H1 (cell line): ENCODE results near the gene GAREM2. TPM values are rescaled to one million over a fixed set of nuclear protein-coding genes. Genes with fewer than 3 reads are reported as not detected.

Experiments used
- CTCF ChIA-PET: fragments of 300-600 bp; sonication (Branson Sonifier 250); formaldehyde crosslinking; loops from one replicate; lab custom pipeline; 2021; ENCODE audit not compliant: partially characterized antibody; lab: Charles Lee
- POLR2A ChIA-PET: fragments of 300-600 bp; sonication (Branson Sonifier 250); formaldehyde crosslinking; loops from one replicate; lab custom pipeline; 2021; ENCODE audit warnings: inconsistent platforms; ENCODE audit not compliant: partially characterized antibody; lab: Charles Lee
- DNase-seq, 2 experiments: peaks; one replicate each; pipeline versions ENCODE4 v3.0.0 to v3.0.0-alpha.2; 2010 to 2022; ENCODE audit warnings: low spot score in 2 of 2, low read depth in 1 of 2, mixed read lengths in 1 of 2
- FAIRE-seq: peaks from 2 replicates; lab custom pipeline; 2011; peaks lifted over from hg19 to GRCh38; lab: Jason Lieb, UNC
- H2AFZ ChIP-seq: 2 replicates; pipeline ENCODE4 v1.8.1; 2012; ENCODE audit warnings: low read length, inconsistent platforms
- H2AK5ac ChIP-seq: 2 replicates; pipeline ENCODE4 v1.6.1; 2013; ENCODE audit warnings: low read depth, low read length
- H2BK120ac ChIP-seq: replicated peaks from 2 replicates; pipeline ENCODE3; 2013; ENCODE audit warnings: low read depth, low read length, inconsistent platforms
- H2BK12ac ChIP-seq: 2 replicates; pipeline ENCODE4 v1.6.1; 2013; ENCODE audit warnings: low read depth, low read length
- H2BK15ac ChIP-seq: 2 replicates; pipeline ENCODE4 v1.6.1; 2013; ENCODE audit warnings: low read length
- H2BK20ac ChIP-seq: 2 replicates; pipeline ENCODE4 v1.6.1; 2013; ENCODE audit warnings: low read length
- H2BK5ac ChIP-seq: 2 replicates; pipeline ENCODE4 v1.6.1; 2013; ENCODE audit warnings: low read depth, low read length
- H3K14ac ChIP-seq: 2 replicates; pipeline ENCODE4 v1.6.1; 2013; ENCODE audit warnings: inconsistent platforms; ENCODE audit not compliant: insufficient read length
- H3K18ac ChIP-seq: 2 replicates; pipeline ENCODE4 v1.6.1; 2013; ENCODE audit warnings: low read length; ENCODE audit errors: extremely low read depth
- H3K23ac ChIP-seq: 2 replicates; pipeline ENCODE4 v1.6.1; 2013; ENCODE audit warnings: inconsistent platforms; ENCODE audit not compliant: insufficient read length
- H3K23me2 ChIP-seq: 2 replicates; pipeline ENCODE4 v1.6.1; 2013; ENCODE audit warnings: low read depth, low read length
- H3K27ac ChIP-seq: 2 replicates; pipeline ENCODE4 v1.6.1; 2011; ENCODE audit warnings: low read depth, low read length, inconsistent platforms
- H3K27me3 ChIP-seq, 4 experiments: replicated peaks in 1 of 4; 1 replicate in 1 of 4; 2 replicates in 3 of 4; pipeline versions ENCODE4 v1.6.1 to v1.8.1; 2011 to 2013; ENCODE audit warnings: low read length in 3 of 4, mild to moderate bottlenecking in 3 of 4, inconsistent platforms in 2 of 4, mixed read lengths in 2 of 4, moderate library complexity in 1 of 4; ENCODE audit not compliant: control insufficient read depth in 3 of 4, insufficient read depth in 3 of 4; ENCODE audit errors: extremely low read depth in 1 of 4
- H3K36me3 ChIP-seq, 4 experiments: 2 replicates each; pipeline versions ENCODE4 v1.6.1 to v1.8.1; 2011 to 2013; ENCODE audit warnings: mild to moderate bottlenecking in 4 of 4, low read length in 3 of 4, moderate library complexity in 2 of 4, control low read depth in 1 of 4, inconsistent platforms in 1 of 4; ENCODE audit not compliant: insufficient read depth in 4 of 4, control insufficient read depth in 2 of 4
- H3K4ac ChIP-seq: replicated peaks from 2 replicates; pipeline ENCODE3; 2013; ENCODE audit warnings: low read length, low read depth, mixed read lengths, inconsistent platforms; ENCODE audit not compliant: insufficient read length
- H3K4me1 ChIP-seq, 4 experiments: replicated peaks in 1 of 4; 1 replicate in 1 of 4; 2 replicates in 3 of 4; pipeline versions ENCODE4 v1.6.1 to v1.8.1; 2011 to 2013; ENCODE audit warnings: low read length in 3 of 4, inconsistent platforms in 2 of 4, mixed read lengths in 1 of 4; ENCODE audit not compliant: insufficient read depth in 4 of 4, control insufficient read depth in 3 of 4
- H3K4me2 ChIP-seq, 2 experiments: 2 replicates each; pipeline versions ENCODE4 v1.6.1 to v1.8.1; 2011 to 2013; ENCODE audit warnings: low read depth in 2 of 2, low read length in 2 of 2, control low read depth in 1 of 2, inconsistent platforms in 1 of 2, mild to moderate bottlenecking in 1 of 2; ENCODE audit not compliant: insufficient read depth in 1 of 2
- H3K4me3 ChIP-seq, 4 experiments: fragments of 200-600, 300-600 bp in 1 of 4; sonication (generic), shearing (Covaris generic), sonication (Bioruptor Twin) in 1 of 4; 2 replicates each; pipeline versions ENCODE4 v1.5.1 to v1.8.1; 2011 to 2016; ENCODE audit warnings: low read length in 4 of 4, low read depth in 3 of 4, control low read depth in 2 of 4, inconsistent platforms in 2 of 4, mild to moderate bottlenecking in 2 of 4, mixed read lengths in 1 of 4, moderate library complexity in 1 of 4; ENCODE audit not compliant: insufficient read depth in 2 of 4; ENCODE audit errors: extremely low read depth in 1 of 4
- H3K56ac ChIP-seq: replicated peaks from 2 replicates; pipeline ENCODE3; 2013; ENCODE audit warnings: low read depth, mild to moderate bottlenecking, mixed read lengths, low read length, inconsistent platforms; ENCODE audit not compliant: insufficient read length
- H3K79me1 ChIP-seq: 2 replicates; pipeline ENCODE4 v1.6.1; 2013; ENCODE audit warnings: low read depth, low read length, control low read depth
- H3K79me2 ChIP-seq, 2 experiments: 2 replicates each; pipeline versions ENCODE4 v1.6.1 to v1.8.1; 2012 to 2013; ENCODE audit warnings: low read length in 2 of 2, mild to moderate bottlenecking in 2 of 2, inconsistent platforms in 1 of 2; ENCODE audit not compliant: insufficient read depth in 2 of 2, control insufficient read depth in 1 of 2
- H3K9ac ChIP-seq, 4 experiments: replicated peaks in 1 of 4; 1 replicate in 1 of 4; 2 replicates in 3 of 4; pipeline versions ENCODE4 v1.6.1 to v1.8.1; 2011 to 2013; ENCODE audit warnings: low read depth in 3 of 4, low read length in 3 of 4, control low read depth in 2 of 4, mild to moderate bottlenecking in 2 of 4, moderate library complexity in 2 of 4, inconsistent platforms in 1 of 4; ENCODE audit errors: extremely low read depth in 1 of 4
- H3K9me3 ChIP-seq, 2 experiments: 2 replicates each; pipeline versions ENCODE4 v1.6.1 to v1.8.1; 2012 to 2013; ENCODE audit warnings: mild to moderate bottlenecking in 2 of 2, moderate library complexity in 2 of 2, control low read depth in 1 of 2, inconsistent platforms in 1 of 2, low read depth in 1 of 2, low read length in 1 of 2, mixed read lengths in 1 of 2; ENCODE audit not compliant: insufficient read depth in 2 of 2
- H4K20me1 ChIP-seq, 2 experiments: replicated peaks in 1 of 2; 2 replicates each; pipeline versions ENCODE3 to v1.8.1; 2011 to 2013; ENCODE audit warnings: inconsistent platforms in 2 of 2, low read length in 2 of 2, mild to moderate bottlenecking in 1 of 2; ENCODE audit not compliant: insufficient read depth in 2 of 2, control insufficient read depth in 1 of 2
- H4K5ac ChIP-seq: 2 replicates; pipeline ENCODE4 v1.6.1; 2013; ENCODE audit warnings: low read length, low read depth, mixed read lengths, inconsistent platforms; ENCODE audit not compliant: insufficient read length
- H4K8ac ChIP-seq: 2 replicates; pipeline ENCODE4 v1.8.0; 2013; ENCODE audit warnings: mild to moderate bottlenecking, moderate library complexity, low read length, inconsistent platforms; ENCODE audit not compliant: insufficient read depth; ENCODE audit errors: extremely low read depth
- H4K91ac ChIP-seq: replicated peaks from 2 replicates; pipeline ENCODE3; 2013; ENCODE audit warnings: low read length, mixed read lengths, inconsistent platforms; ENCODE audit not compliant: insufficient read length
- ASH2L ChIP-seq: fragments of 200-600, 300-600 bp; sonication (generic); IDR thresholded peaks from one replicate; pipeline ENCODE4 v1.7.1; 2017; ENCODE audit warnings: low read length
- BRCA1 ChIP-seq: IDR thresholded peaks from 2 replicates; pipeline ENCODE4 v1.6.1; 2012; ENCODE audit warnings: low read depth, low read length, improper control_type of control experiment
- CREB1 ChIP-seq: IDR thresholded peaks from 2 replicates; pipeline ENCODE4 v1.6.1; 2012; ENCODE audit warnings: inconsistent platforms
- EZH2 ChIP-seq: fragments of 200-600 bp; sonication (generic); IDR thresholded peaks from 2 replicates; pipeline ENCODE4 v1.7.1; 2012; ENCODE audit warnings: low read depth, mild to moderate bottlenecking, moderate library complexity, low read length, inconsistent platforms; ENCODE audit not compliant: severe bottlenecking
- SIN3A ChIP-seq, 2 experiments: IDR thresholded peaks in 1 of 2; conservative IDR thresholded peaks in 1 of 2; 2 replicates each; pipeline ENCODE4 v1.6.1; 2011 to 2012; ENCODE audit warnings: low read length in 2 of 2, improper control_type of control experiment in 1 of 2, low read depth in 1 of 2, mild to moderate bottlenecking in 1 of 2
- SP1 ChIP-seq: IDR thresholded peaks from 2 replicates; pipeline ENCODE4 v1.6.1; 2011; ENCODE audit warnings: low read depth, low read length
- WGBS, 2 experiments: shearing (Covaris generic) in 1 of 2; methylation state at CpG; one replicate each; pipeline versions ENCODE4 v1.1.6 to v1.1.7; 2013 to 2015; ENCODE audit warnings: low lambda C conversion rate in 2 of 2, mixed read lengths in 2 of 2, inconsistent platforms in 1 of 2, low coverage in 1 of 2, missing lambda C conversion rate in 1 of 2; ENCODE audit not compliant: insufficient replicate concordance in 2 of 2, insufficient coverage in 1 of 2, insufficient read length in 1 of 2; ENCODE audit errors: extremely low coverage in 1 of 2, missing lambda C conversion rate in 1 of 2; 5-methylcytosine and 5-hydroxymethylcytosine counted together
- long read RNA-seq, 2 experiments: library from RNA in 1 of 2; library from capped mRNA in 1 of 2; stranded (forward); transcript quantifications; one replicate each; pipeline ENCODE4 v2.0.0, GENCODE V29; 2021; ENCODE audit warnings: inconsistent platforms in 1 of 2
- polyA minus RNA-seq, 3 experiments: library from RNA; depleted of rRNA, polyadenylated mRNA; stranded (reverse); fragments of >200 nt; gene quantifications; 1 replicate in 2 of 3; 2 replicates in 1 of 3; pipeline ENCODE4 v1.2.3, GENCODE V29; 2011
- polyA plus RNA-seq, 7 experiments: library from polyadenylated mRNA; depleted of rRNA in 3 of 7; stranded (reverse) in 5 of 7; unstranded in 2 of 7; fragments of >200 nt in 5 of 7; fragments of 200-250 nt in 2 of 7; gene quantifications; 1 replicate in 5 of 7; 2 replicates in 1 of 7; 4 replicates in 1 of 7; pipeline versions ENCODE4 v1.2.1 to v1.2.3, GENCODE V29; 2011 to 2013; ENCODE audit warnings: missing spikeins in 2 of 7, mixed read lengths in 2 of 7
- total RNA-seq: library from RNA; stranded (reverse); fragmentation: NEBNext Ultra II Directional; extraction: Animal tissue kit (Norgen Biotek cat#: 25700); gene quantifications from 2 replicates; pipeline ENCODE4 v1.2.1, GENCODE V29; 2021
- TF ChIP-seq, protein P1 (sequence below): IDR thresholded peaks from 2 replicates; pipeline ENCODE4 v1.6.1; 2011; ENCODE audit warnings: low read depth, mild to moderate bottlenecking, low read length; ENCODE audit not compliant: insufficient read depth

The GAREM2 gene
- total RNA-seq (19.9 and 23.0 TPM in 2 replicates), polyA plus RNA-seq (2011; rRNA removed) (19.9 and 26.8 TPM in 2 replicates), polyA minus RNA-seq (2011; rRNA and poly(A)+ RNA removed) (16.4 and 22.5 TPM in 2 replicates)
- 15.8 TPM for polyA plus RNA-seq (2011; cell fraction: cytosol; rRNA removed)
- polyA plus RNA-seq (2011; cell fraction: nucleus; rRNA removed): 41.1 TPM
- polyA plus RNA-seq (2012, experiment 1 of 2): 13.0 to 18.4 TPM (median 16.4 TPM) in 4 replicates
- 13.4 TPM for polyA plus RNA-seq (2012, experiment 2 of 2)
- polyA plus RNA-seq (2013, experiment 1 of 2): 25.4 TPM
- polyA plus RNA-seq (2013, experiment 2 of 2): 20.1 TPM
- polyA minus RNA-seq (2011; cell fraction: cytosol; rRNA and poly(A)+ RNA removed): 14.2 TPM
- 20.2 TPM for polyA minus RNA-seq (2011; cell fraction: nucleus; rRNA and poly(A)+ RNA removed)
- long read RNA-seq, experiment 1, partial matches to known transcripts: 5 of 26 reads
- long read RNA-seq, experiment 1, other reads (novel, unspliced or antisense): 19 of 26 reads
- long read RNA-seq, experiment 2, partial matches to known transcripts: 0 of 7 reads
- long read RNA-seq, experiment 2, other reads (novel, unspliced or antisense): 7 of 7 reads

DNA sequence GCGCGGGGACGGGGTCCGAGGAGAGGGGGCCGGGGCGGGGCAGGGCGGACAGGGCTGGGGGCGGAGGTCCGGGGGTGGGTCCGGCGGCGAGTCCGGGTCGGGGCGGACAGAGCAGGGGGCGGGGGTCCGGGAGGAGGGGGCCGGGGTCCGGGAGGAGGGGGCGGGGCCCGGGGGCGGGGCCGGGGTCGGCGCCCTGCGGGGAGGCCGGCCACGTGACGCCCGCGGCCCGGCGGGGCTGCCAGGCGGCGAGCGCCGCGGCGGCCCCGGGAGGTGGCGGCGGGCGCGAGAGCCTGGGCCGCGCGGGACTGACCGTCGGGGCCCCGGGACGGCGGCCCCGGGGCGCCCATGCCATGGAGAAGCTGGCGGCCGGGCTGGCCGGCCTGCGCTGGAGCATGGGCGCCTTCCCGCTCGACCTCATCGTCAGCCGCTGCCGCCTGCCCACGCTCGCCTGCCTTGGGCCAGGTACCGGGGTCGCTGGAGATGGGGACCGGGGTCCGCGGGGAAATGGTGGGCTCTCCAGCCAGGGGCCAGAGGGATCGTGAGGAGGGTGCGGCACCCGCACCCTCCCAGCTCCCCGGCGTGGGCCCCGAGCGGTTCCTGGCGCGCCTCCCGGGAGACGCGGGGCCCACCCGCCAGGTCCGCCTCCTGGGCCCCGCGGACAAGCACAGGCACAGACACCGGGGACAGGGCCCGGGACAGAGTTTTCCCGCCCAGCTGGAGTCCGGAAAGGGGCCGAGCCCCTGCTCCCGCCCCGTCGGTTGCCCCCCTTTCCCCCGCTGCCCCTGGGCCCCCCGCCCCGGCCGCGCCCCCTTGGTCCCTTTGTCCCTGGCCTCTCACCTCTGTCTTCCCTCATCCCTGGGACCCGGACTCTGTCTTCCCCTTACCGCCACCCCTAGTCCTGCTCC lies at the start of gene GAREM2:
Gene GAREM2, plus strand, starts transcription at position 218 of the 905 bp plus-strand sequence. Its CDS starts 133 bp downstream, at position 351.
- no peak within 1 kb of the TSS for H4K91ac ChIP-seq
- H2BK20ac ChIP-seq: 0 out of 2 replicates have a peak within 1 kb of the TSS, but pooled peaks have one; percentile 48
- 0 out of 2 replicates have a peak within 1 kb of the TSS, but pooled peaks have one; percentile 60 for H2BK12ac ChIP-seq
- H3K79me2 ChIP-seq: peaks cover 0 to 11% of the 10 kb centered on the region in 2 experiments; a peak in 1 of 4 replicates
- ChIA-PET CTCF (interaction anchor here (0.9 to 2.8 kb wide), 2 partner anchors 8 to 13 kb away, joined by 3 to 16 read pairs; no protein-coding TSS in a partner anchor), POLR2A (interaction anchor here (2.2 to 7.3 kb wide), 2 partner anchors 14 to 139 kb away, joined by 6 to 65 read pairs; partner anchors contain the start of gene RAB10)
- no peak within 1 kb of the TSS for H2BK120ac ChIP-seq
- peak within 1 kb of the TSS; percentile 72; the same call in 1 of the 2 replicates for H2BK15ac ChIP-seq
- DNase-seq: no peak
- H4K5ac ChIP-seq: no peak within 1 kb of the TSS
- H3K18ac ChIP-seq: peak within 1 kb of the TSS; percentile 48
- 0% methylated on average over 6 of the region's 102 CpGs; no CpG with 5 or more reads in 1 of the 2 experiments for WGBS, 2 experiments
- peak within 1 kb of the TSS; percentile 20 to 61 (median 47); a peak in 4 of 7 replicates for H3K9ac ChIP-seq
- H3K9me3 ChIP-seq: no peaks in the 10 kb centered on the region
- no peak within 1 kb of the TSS for H3K23ac ChIP-seq
- H3K4me1 ChIP-seq: peaks cover 4 to 15% (median 6%) of the 10 kb centered on the region in 4 experiments; a peak in 5 of 7 replicates
- H3K56ac ChIP-seq: peak within 1 kb of the TSS; percentile 30
- H3K23me2 ChIP-seq: peaks cover 9% of the 10 kb centered on the region
- peak within 1 kb of the TSS; percentile 72 to 81 for H3K4me2 ChIP-seq
- H3K4ac ChIP-seq: peak within 1 kb of the TSS; percentile 77
- no peak within 1 kb of the TSS for H2AFZ ChIP-seq
- H4K8ac ChIP-seq: peak within 1 kb of the TSS; percentile 74; the same call in 1 of the 2 replicates
- no peak within 1 kb of the TSS for H3K27ac ChIP-seq
- peaks cover 2 to 20% of the 10 kb centered on the region in 2 experiments for H4K20me1 ChIP-seq
- H2AK5ac ChIP-seq: no peak within 1 kb of the TSS
- peaks cover 8% of the 10 kb centered on the region for H3K79me1 ChIP-seq
- no peak within 1 kb of the TSS for H2BK5ac ChIP-seq
- peaks cover 0 to 2% (median 0%) of the 10 kb centered on the region in 4 experiments; a peak in 3 of 7 replicates for H3K27me3 ChIP-seq
- H3K14ac ChIP-seq: no peak within 1 kb of the TSS
- H3K4me3 ChIP-seq: peak within 1 kb of the TSS; percentile 69 to 97 (median 70)
- FAIRE-seq: no peak
- H3K36me3 ChIP-seq: peaks cover 0 to 9% (median 2%) of the 10 kb centered on the region in 4 experiments; a peak in 3 of 8 replicates
- TF ChIP-seq BRCA1 (no peak), ASH2L (no peak), EZH2 (no peak), SP1 (no peak), CREB1 (no peak), SIN3A (conservative IDR thresholded peaks at IDR 0.05 in 1 of 2, IDR thresholded peaks at IDR 0.05 in 1 of 2; ENCODE audit: low read depth in 1 of 2, low read length in 2 of 2) (no peak; a peak in 1 of 4 replicates)
- TF ChIP-seq, protein P1, sequence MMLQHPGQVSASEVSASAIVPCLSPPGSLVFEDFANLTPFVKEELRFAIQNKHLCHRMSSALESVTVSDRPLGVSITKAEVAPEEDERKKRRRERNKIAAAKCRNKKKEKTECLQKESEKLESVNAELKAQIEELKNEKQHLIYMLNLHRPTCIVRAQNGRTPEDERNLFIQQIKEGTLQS: no peak
